Measurements from ENCODE around the gene BICD1. TPM values are rescaled to one million over a fixed set of nuclear protein-coding genes. Genes with fewer than 3 reads are reported as not detected.

BICD1 gene
- total and polyA plus RNA-seq, 4 donors: 0.46 to 3.4 (median 1.1) TPM

GRCh38 chr12:32235251-32235650, 128.6 kb downstream of the BICD1 start:
- DNase-seq (ENCODE audit: low spot score): no peak
- 95% methylated on average over 2 of the region's 2 CpGs for WGBS
- Histone ChIP-seq H3K4me3 (ENCODE audit: low read depth in 1 of 3, low read length in 3 of 3) (no peak overlapping the region), H3K9ac (ENCODE audit: low read depth in 1 of 2, low read length in 2 of 2) (no peak overlapping the region), H3K27me3 (ENCODE audit: control insufficient read depth in 4 of 4, insufficient read depth in 4 of 4, low read length in 3 of 4) (no peaks in the 10 kb centered on the region), H3K4me1 (ENCODE audit: control insufficient read depth in 4 of 4, insufficient read depth in 4 of 4, low read length in 3 of 4) (no peaks in the 10 kb centered on the region), H3K36me3 (ENCODE audit: control insufficient read depth in 4 of 4, insufficient read depth in 3 of 4, low read depth in 1 of 4, low read length in 3 of 4) (no peaks in the 10 kb centered on the region), H3K9me3 (ENCODE audit: control insufficient read depth in 4 of 4, low read length in 3 of 4) (peaks cover 0 to 9% (median under 1%) of the 10 kb centered on the region in 4 donors), H3K27ac (ENCODE audit: low read depth in 1 of 2, low read length in 2 of 2) (no peak overlapping the region)
- TF ChIP-seq FOXA2 (IDR thresholded peaks at IDR 0.05) (no peak), FOXA1 (IDR thresholded peaks at IDR 0.05) (no peak), HNF4A (conservative IDR thresholded peaks at IDR 0.05) (no peak), EGR1 (IDR thresholded peaks at IDR 0.05; ENCODE audit: low read depth in 2 of 2) (no peak), HNF4G (IDR thresholded peaks at IDR 0.05) (no peak), YY1 (IDR thresholded peaks at IDR 0.05) (no peak), RXRA (IDR thresholded peaks at IDR 0.05) (no peak), CTCF (IDR thresholded peaks at IDR 0.05; ENCODE audit: low read depth, low read length, missing input control) (no peak), ZBTB33 (IDR thresholded peaks at IDR 0.05) (no peak), ATF3 (IDR thresholded peaks at IDR 0.05) (no peak), MAX (IDR thresholded peaks at IDR 0.05) (no peak)

GRCh38 chr12:32240162-32240561, 133.5 kb downstream of the BICD1 start:
- H3K4me3 ChIP-seq (ENCODE audit: low read depth in 1 of 3, low read length in 3 of 3): no peak overlapping the region
- H3K27ac ChIP-seq (ENCODE audit: low read depth in 1 of 2, low read length in 2 of 2): no peak overlapping the region
- TF ChIP-seq ZBTB33 (IDR thresholded peaks at IDR 0.05): no peak
- TF ChIP-seq RAD21 (IDR thresholded peaks at IDR 0.05): no peak
- TF ChIP-seq HNF4A (conservative IDR thresholded peaks at IDR 0.05): no peak
- no peak for TF ChIP-seq FOXA2 (IDR thresholded peaks at IDR 0.05)
- no peak for TF ChIP-seq NR2F2 (IDR thresholded peaks at IDR 0.05)
- no peak for TF ChIP-seq ATF3 (IDR thresholded peaks at IDR 0.05)
- no peak for TF ChIP-seq GABPA (IDR thresholded peaks at IDR 0.05 in 1 of 2, conservative IDR thresholded peaks at IDR 0.05 in 1 of 2)
- TF ChIP-seq CTCF (IDR thresholded peaks at IDR 0.05; ENCODE audit: low read depth, low read length, missing input control): no peak
- no peak for TF ChIP-seq JUND (IDR thresholded peaks at IDR 0.05)
- no peak for TF ChIP-seq HNF4G (IDR thresholded peaks at IDR 0.05)
- no peak for TF ChIP-seq FOXA1 (IDR thresholded peaks at IDR 0.05)
- TF ChIP-seq YY1 (IDR thresholded peaks at IDR 0.05): no peak
- no peak for TF ChIP-seq REST (IDR thresholded peaks at IDR 0.05)
- TF ChIP-seq RXRA (IDR thresholded peaks at IDR 0.05): no peak
- H3K27me3 ChIP-seq (ENCODE audit: control insufficient read depth in 4 of 4, insufficient read depth in 4 of 4, low read length in 3 of 4): no peaks in the 10 kb centered on the region
- 90% methylated on average over 5 of the region's 5 CpGs for WGBS
- H3K9me3 ChIP-seq (ENCODE audit: control insufficient read depth in 4 of 4, low read length in 3 of 4): peaks cover 0 to 9% (median under 1%) of the 10 kb centered on the region in 4 donors
- H3K9ac ChIP-seq (ENCODE audit: low read depth in 1 of 2, low read length in 2 of 2): no peak overlapping the region
- no peaks in the 10 kb centered on the region for H3K4me1 ChIP-seq (ENCODE audit: control insufficient read depth in 4 of 4, insufficient read depth in 4 of 4, low read length in 3 of 4)
- DNase-seq (ENCODE audit: low spot score): no peak
- no peaks in the 10 kb centered on the region for H3K36me3 ChIP-seq (ENCODE audit: control insufficient read depth in 4 of 4, insufficient read depth in 3 of 4, low read depth in 1 of 4, low read length in 3 of 4)
